Measurements from ENCODE around the gene MTFR1L. TPM values are rescaled to one million over a fixed set of nuclear protein-coding genes. Genes with fewer than 3 reads are reported as not detected.

The MTFR1L gene
- polyA plus RNA-seq, 1 experiment, result 65.8 TPM

- Histone ChIP-seq H3K27ac (ENCODE audit: low read depth, low read length) (no peak overlapping the region), H3K27me3 (ENCODE audit: control insufficient read depth, insufficient read depth, low read length) (peaks cover 3% of the 10 kb centered on the region), H3K9me3 (ENCODE audit: control insufficient read depth, insufficient read depth, low read length) (no peaks in the 10 kb centered on the region), H3K4me3 (ENCODE audit: low read depth, low read length) (no peak overlapping the region)
- POLR2A ChIA-PET, result no interaction called here
- TF ChIP-seq CTCF (IDR thresholded peaks at IDR 0.05; ENCODE audit: low read depth, low read length), result no peak
- DNase-seq (ENCODE audit: low read depth, low spot score), result no peak
- CTCF ChIA-PET, result no interaction called here
Measured at GRCh38 chr1:25772692-25773245, 47.0 kb upstream of the MTFR1L start.

- Histone ChIP-seq H3K27me3 (ENCODE audit: control insufficient read depth, insufficient read depth, low read length) (peaks cover 3% of the 10 kb centered on the region), H3K9me3 (ENCODE audit: control insufficient read depth, insufficient read depth, low read length) (no peaks in the 10 kb centered on the region), H3K27ac (ENCODE audit: low read depth, low read length) (no peak overlapping the region), H3K4me3 (ENCODE audit: low read depth, low read length) (no peak overlapping the region)
- POLR2A ChIA-PET, result no interaction called here
- CTCF ChIA-PET, result no interaction called here
- no peak for DNase-seq (ENCODE audit: low read depth, low spot score)
- TF ChIP-seq CTCF (IDR thresholded peaks at IDR 0.05; ENCODE audit: low read depth, low read length), result no peak
Measured at GRCh38 chr1:25773441-25774125, 46.2 kb upstream of the MTFR1L start.

GRCh38 chr1:25774206-25774803 lies 45.4 kb upstream of the MTFR1L start:
- POLR2A ChIA-PET, result no interaction called here
- no peak overlapping the region for H3K27ac ChIP-seq (ENCODE audit: low read depth, low read length)
- DNase-seq (ENCODE audit: low read depth, low spot score), result no peak
- H3K4me3 ChIP-seq (ENCODE audit: low read depth, low read length), result no peak overlapping the region
- TF ChIP-seq CTCF (IDR thresholded peaks at IDR 0.05; ENCODE audit: low read depth, low read length), result no peak
- CTCF ChIA-PET, result interaction anchor here (0.6 kb wide), 1 partner anchor 1418 kb away, joined by 6 read pairs; no protein-coding TSS in a partner anchor
- peaks cover 3% of the 10 kb centered on the region for H3K27me3 ChIP-seq (ENCODE audit: control insufficient read depth, insufficient read depth, low read length)
- H3K9me3 ChIP-seq (ENCODE audit: control insufficient read depth, insufficient read depth, low read length), result no peaks in the 10 kb centered on the region

- DNase-seq (ENCODE audit: low read depth, low spot score), result no peak
- Histone ChIP-seq H3K9me3 (ENCODE audit: control insufficient read depth, insufficient read depth, low read length) (no peaks in the 10 kb centered on the region), H3K4me3 (ENCODE audit: low read depth, low read length) (no peak overlapping the region), H3K27me3 (ENCODE audit: control insufficient read depth, insufficient read depth, low read length) (peaks cover 3% of the 10 kb centered on the region), H3K27ac (ENCODE audit: low read depth, low read length) (no peak overlapping the region)
- ChIA-PET CTCF (interaction anchor here (0.6 kb wide), 2 partner anchors 18 to 1419 kb away, joined by 3 to 6 read pairs; no protein-coding TSS in a partner anchor), POLR2A (no interaction called here)
- no peak for TF ChIP-seq CTCF (IDR thresholded peaks at IDR 0.05; ENCODE audit: low read depth, low read length)
Measured at GRCh38 chr1:25774921-25775771, 44.6 kb upstream of the MTFR1L start.

All from AG04450 (cell line).